ENCODE data around the gene LGALSL.

- TF ChIP-seq, protein P1, sequence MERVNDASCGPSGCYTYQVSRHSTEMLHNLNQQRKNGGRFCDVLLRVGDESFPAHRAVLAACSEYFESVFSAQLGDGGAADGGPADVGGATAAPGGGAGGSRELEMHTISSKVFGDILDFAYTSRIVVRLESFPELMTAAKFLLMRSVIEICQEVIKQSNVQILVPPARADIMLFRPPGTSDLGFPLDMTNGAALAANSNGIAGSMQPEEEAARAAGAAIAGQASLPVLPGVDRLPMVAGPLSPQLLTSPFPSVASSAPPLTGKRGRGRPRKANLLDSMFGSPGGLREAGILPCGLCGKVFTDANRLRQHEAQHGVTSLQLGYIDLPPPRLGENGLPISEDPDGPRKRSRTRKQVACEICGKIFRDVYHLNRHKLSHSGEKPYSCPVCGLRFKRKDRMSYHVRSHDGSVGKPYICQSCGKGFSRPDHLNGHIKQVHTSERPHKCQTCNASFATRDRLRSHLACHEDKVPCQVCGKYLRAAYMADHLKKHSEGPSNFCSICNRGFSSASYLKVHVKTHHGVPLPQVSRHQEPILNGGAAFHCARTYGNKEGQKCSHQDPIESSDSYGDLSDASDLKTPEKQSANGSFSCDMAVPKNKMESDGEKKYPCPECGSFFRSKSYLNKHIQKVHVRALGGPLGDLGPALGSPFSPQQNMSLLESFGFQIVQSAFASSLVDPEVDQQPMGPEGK (CRISPR knock-in tag; IDR thresholded peaks at IDR 0.05; ENCODE audit: borderline replicate concordance) = no peak
- no peak for TF ChIP-seq CREB5 (CRISPR knock-in tag; IDR thresholded peaks at IDR 0.05; ENCODE audit: low read depth)
Measured at GRCh38 chr2:64472881-64473280, 18.9 kb downstream of the LGALSL start.
